Caco-2 (cell line): ENCODE measurements around the gene LLCFC1. TPM values are rescaled to one million over a fixed set of nuclear protein-coding genes. Genes with fewer than 3 reads are reported as not detected.

ENCODE experiments used
- BruUV-seq: library from RNA; stranded (reverse); fragments of 400-500 nt; replicated peaks from 2 replicates; lab custom pipeline; 2021; lab: Mats Ljungman, UMichigan
- CTCF ChIA-PET: fragments of 300-600 bp; sonication (Branson Sonifier 250); formaldehyde crosslinking; loops from one replicate; lab custom pipeline; 2022; ENCODE audit warnings: antibody characterized with exemption; lab: Charles Lee
- POLR2A ChIA-PET: fragments of 300-600 bp; sonication (Branson Sonifier 250); formaldehyde crosslinking; loops from one replicate; lab custom pipeline; 2022; ENCODE audit warnings: antibody characterized with exemption; lab: Charles Lee
- DNase-seq, 2 experiments: peaks; one replicate each; pipeline versions ENCODE4 v3.0.0 to v3.0.0-alpha.2; 2020 to 2022
- H3K27me3 ChIP-seq: replicated peaks from 2 replicates; pipeline ENCODE4 v1.6.0; 2011; ENCODE audit warnings: low read length; ENCODE audit not compliant: control insufficient read depth, insufficient read depth
- H3K36me3 ChIP-seq: 2 replicates; pipeline ENCODE4 v1.5.1; 2011; ENCODE audit warnings: low read length; ENCODE audit not compliant: control insufficient read depth, insufficient read depth
- H3K4me1 ChIP-seq: fragments of 250-450 bp; sonication (Bioruptor Pico); 2 replicates; pipeline ENCODE4 v1.5.1; 2020; ENCODE audit warnings: mild to moderate bottlenecking
- H3K4me3 ChIP-seq: 2 replicates; pipeline ENCODE4 v1.5.1; 2011; ENCODE audit warnings: low read depth, mild to moderate bottlenecking, control low read depth, low read length
- H3K9me3 ChIP-seq: fragments of 250-450 bp; sonication (Bioruptor Pico); 2 replicates; pipeline ENCODE4 v1.5.1; 2020; ENCODE audit warnings: mild to moderate bottlenecking, moderate library complexity
- H3K27ac Mint-ChIP-seq: one replicate; pipeline ENCODE4 v1.8.0; 2022; ENCODE audit warnings: mixed read lengths; ENCODE audit not compliant: unreplicated experiment
- H3K27me3 Mint-ChIP-seq: one replicate; pipeline ENCODE4 v1.8.0; 2022; ENCODE audit warnings: mixed read lengths; ENCODE audit not compliant: insufficient read depth, unreplicated experiment
- H3K36me3 Mint-ChIP-seq: one replicate; pipeline ENCODE4 v1.8.0; 2022; ENCODE audit warnings: mild to moderate bottlenecking, mixed read lengths; ENCODE audit not compliant: insufficient read depth, unreplicated experiment
- H3K4me1 Mint-ChIP-seq: one replicate; pipeline ENCODE4 v1.8.0; 2022; ENCODE audit warnings: low read depth, mixed read lengths; ENCODE audit not compliant: unreplicated experiment
- H3K4me3 Mint-ChIP-seq: one replicate; pipeline ENCODE4 v1.8.0; 2022; ENCODE audit warnings: mild to moderate bottlenecking, moderate library complexity, mixed read lengths; ENCODE audit not compliant: unreplicated experiment
- H3K9me3 Mint-ChIP-seq: one replicate; pipeline ENCODE4 v1.8.0; 2022; ENCODE audit warnings: mixed read lengths; ENCODE audit not compliant: unreplicated experiment
- intact Hi-C: fragments of 100-400 bp; cut with micrococcal nuclease; formaldehyde crosslinking; loops from one replicate; pipeline ENCODE4 v1.10.0; 2022; ENCODE audit not compliant: unreplicated experiment
- total RNA-seq: library from RNA; stranded (reverse); gene quantifications from 2 replicates; pipeline ENCODE4 v1.2.3, GENCODE V29; 2022
- TF ChIP-seq, protein P1 (sequence below), 2 experiments: fragments of 200-600 bp in 1 of 2; IDR thresholded peaks; 1 replicate in 1 of 2; 2 replicates in 1 of 2; pipeline versions ENCODE4 v1.5.1 to v1.8.0; 2011 to 2022; ENCODE audit warnings: antibody characterized with exemption in 1 of 2, control low read depth in 1 of 2, inconsistent platforms in 1 of 2, low read depth in 1 of 2, low read length in 1 of 2, mild to moderate bottlenecking in 1 of 2, moderate library complexity in 1 of 2; ENCODE audit not compliant: insufficient read depth in 1 of 2, severe bottlenecking in 1 of 2, unreplicated experiment in 1 of 2

LLCFC1 gene
- total RNA-seq, 1 experiment from 2014 or later = not detected

DNA sequence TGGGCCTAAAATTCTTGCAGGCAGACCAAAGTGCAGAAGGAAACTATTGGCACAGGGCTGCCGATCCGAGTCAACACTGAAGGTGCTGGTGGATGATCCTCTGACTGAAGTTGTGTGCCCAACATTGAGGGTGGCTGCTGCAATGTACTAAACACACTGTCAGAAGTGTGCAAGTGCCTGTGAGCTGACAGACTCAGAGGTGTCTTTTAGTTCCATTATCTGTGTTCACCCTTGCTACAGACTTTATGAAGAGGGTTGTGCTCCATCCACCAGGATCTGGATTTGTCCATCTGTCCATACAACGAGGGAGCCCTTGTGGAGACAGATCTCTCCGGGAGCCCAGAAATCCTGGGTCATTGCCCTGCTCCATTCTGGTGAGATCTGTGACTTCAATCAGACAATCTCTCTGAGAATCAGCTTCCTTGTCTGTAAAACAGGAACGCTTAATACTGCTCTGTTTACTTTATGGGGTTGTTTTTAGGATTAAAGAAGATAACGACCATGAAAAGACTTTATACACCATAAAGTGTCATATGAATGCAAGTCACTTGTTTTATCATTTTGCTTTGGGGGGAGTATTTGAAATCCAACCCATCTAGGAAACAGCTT, 44.2 kb upstream of the LLCFC1 start:
- ChIA-PET CTCF (interaction anchor here (0.7 to 1.4 kb wide), 3 partner anchors 14 to 55 kb away, joined by 3 to 4 read pairs (median 3); no protein-coding TSS in a partner anchor), POLR2A (interaction anchor here (0.5 kb wide), 1 partner anchor 475 kb away, joined by 3 read pairs; no protein-coding TSS in a partner anchor)

DNA sequence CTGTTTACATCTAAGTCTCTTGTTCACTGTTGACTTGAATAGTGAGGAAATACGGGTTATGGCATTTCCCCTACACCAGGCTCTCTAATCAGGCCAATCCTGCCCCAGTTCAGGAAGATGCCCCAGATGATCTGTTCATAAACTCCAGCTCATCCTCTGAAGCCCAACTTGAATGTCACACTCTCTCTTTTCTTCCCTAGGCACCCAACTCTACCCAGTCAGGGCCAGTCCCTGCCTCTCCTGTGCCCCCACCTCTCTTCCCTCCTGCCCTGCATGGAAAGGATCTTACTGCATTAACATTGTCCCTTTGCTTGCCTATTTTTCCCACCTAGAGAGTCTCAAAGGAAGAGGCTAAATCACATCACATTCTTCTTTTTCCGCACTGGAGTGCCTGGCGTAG, 43.1 kb upstream of the LLCFC1 start:
- ChIA-PET CTCF (no interaction called here), POLR2A (no interaction called here)
- H3K27me3 ChIP-seq = no peaks in the 10 kb centered on the region
- H3K4me3 Mint-ChIP-seq = no peak overlapping the region
- intact Hi-C loops = no loop called here
- H3K36me3 Mint-ChIP-seq = no peaks in the 10 kb centered on the region
- H3K27me3 Mint-ChIP-seq = no peaks in the 10 kb centered on the region
- DNase-seq = no peak
- peaks cover 47% of the 10 kb centered on the region for H3K4me1 ChIP-seq
- H3K27ac Mint-ChIP-seq = peak overlapping the region; percentile 9
- TF ChIP-seq, protein P1, sequence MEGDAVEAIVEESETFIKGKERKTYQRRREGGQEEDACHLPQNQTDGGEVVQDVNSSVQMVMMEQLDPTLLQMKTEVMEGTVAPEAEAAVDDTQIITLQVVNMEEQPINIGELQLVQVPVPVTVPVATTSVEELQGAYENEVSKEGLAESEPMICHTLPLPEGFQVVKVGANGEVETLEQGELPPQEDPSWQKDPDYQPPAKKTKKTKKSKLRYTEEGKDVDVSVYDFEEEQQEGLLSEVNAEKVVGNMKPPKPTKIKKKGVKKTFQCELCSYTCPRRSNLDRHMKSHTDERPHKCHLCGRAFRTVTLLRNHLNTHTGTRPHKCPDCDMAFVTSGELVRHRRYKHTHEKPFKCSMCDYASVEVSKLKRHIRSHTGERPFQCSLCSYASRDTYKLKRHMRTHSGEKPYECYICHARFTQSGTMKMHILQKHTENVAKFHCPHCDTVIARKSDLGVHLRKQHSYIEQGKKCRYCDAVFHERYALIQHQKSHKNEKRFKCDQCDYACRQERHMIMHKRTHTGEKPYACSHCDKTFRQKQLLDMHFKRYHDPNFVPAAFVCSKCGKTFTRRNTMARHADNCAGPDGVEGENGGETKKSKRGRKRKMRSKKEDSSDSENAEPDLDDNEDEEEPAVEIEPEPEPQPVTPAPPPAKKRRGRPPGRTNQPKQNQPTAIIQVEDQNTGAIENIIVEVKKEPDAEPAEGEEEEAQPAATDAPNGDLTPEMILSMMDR (IDR thresholded peaks at IDR 0.05; ENCODE audit: insufficient read depth in 1 of 2, low read depth in 1 of 2, low read length in 1 of 2, severe bottlenecking in 1 of 2, unreplicated experiment in 1 of 2) = no peak
- BruUV-seq = no TSS peak
- no peak overlapping the region for H3K4me3 ChIP-seq
- H3K9me3 Mint-ChIP-seq = peaks cover 2% of the 10 kb centered on the region
- no peaks in the 10 kb centered on the region for H3K36me3 ChIP-seq
- H3K9me3 ChIP-seq = no peaks in the 10 kb centered on the region
- H3K4me1 Mint-ChIP-seq = peaks cover 41% of the 10 kb centered on the region

More for the DNA sequence above, 44.2 kb upstream of the LLCFC1 start:
- intact Hi-C loops = no loop called here
- BruUV-seq = no TSS peak
- no peaks in the 10 kb centered on the region for H3K36me3 Mint-ChIP-seq
- H3K4me1 Mint-ChIP-seq = peaks cover 44% of the 10 kb centered on the region
- H3K27me3 Mint-ChIP-seq = no peaks in the 10 kb centered on the region
- Histone ChIP-seq H3K36me3 (no peaks in the 10 kb centered on the region), H3K9me3 (no peaks in the 10 kb centered on the region), H3K4me1 (peaks cover 42% of the 10 kb centered on the region), H3K4me3 (no peak overlapping the region), H3K27me3 (no peaks in the 10 kb centered on the region)
- H3K4me3 Mint-ChIP-seq = no peak overlapping the region
- DNase-seq = no peak
- no peak overlapping the region for H3K27ac Mint-ChIP-seq
- TF ChIP-seq, protein P1 (IDR thresholded peaks at IDR 0.05; ENCODE audit: insufficient read depth in 1 of 2, low read depth in 1 of 2, low read length in 1 of 2, severe bottlenecking in 1 of 2, unreplicated experiment in 1 of 2) = no peak
- peaks cover 10% of the 10 kb centered on the region for H3K9me3 Mint-ChIP-seq

DNA sequence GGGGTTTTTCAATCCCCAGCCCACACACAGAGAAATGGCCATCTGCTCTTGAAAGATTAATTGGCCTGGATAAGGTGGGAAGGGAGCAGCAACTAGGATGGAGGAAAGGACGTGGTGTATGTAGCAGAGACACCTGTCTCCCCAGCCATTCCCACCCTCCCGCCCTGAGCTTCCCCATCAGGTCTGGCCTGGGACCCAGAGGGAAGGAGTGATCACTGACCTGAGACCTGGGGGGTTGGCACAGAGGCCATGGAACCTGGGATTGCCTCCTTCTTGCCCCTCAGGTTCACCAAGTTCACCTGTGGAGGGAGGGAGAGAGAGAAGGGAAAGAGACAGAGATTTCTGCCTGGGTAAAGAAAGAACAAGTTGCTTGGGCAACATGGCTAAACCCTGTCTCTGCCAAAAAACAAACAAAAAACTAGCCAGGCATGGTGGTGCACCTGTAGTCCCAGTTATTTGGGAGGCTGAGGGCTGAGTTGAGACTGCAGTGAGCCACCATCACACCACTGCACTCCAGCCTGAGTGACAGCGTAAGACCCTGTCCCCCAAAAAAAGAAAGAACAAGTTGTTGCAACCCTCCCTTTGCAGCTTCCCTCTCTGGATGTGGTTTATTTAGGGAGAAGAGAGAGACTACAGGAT, 42.4 kb upstream of the LLCFC1 start:
- BruUV-seq = no TSS peak
- H3K27ac Mint-ChIP-seq = peak overlapping the region; percentile 16
- no peaks in the 10 kb centered on the region for H3K36me3 ChIP-seq

More for the DNA sequence above, 42.4 kb upstream of the LLCFC1 start:
- H3K36me3 Mint-ChIP-seq = no peaks in the 10 kb centered on the region
- no peak for DNase-seq
- Histone ChIP-seq H3K9me3 (no peaks in the 10 kb centered on the region), H3K4me1 (peaks cover 54% of the 10 kb centered on the region), H3K27me3 (no peaks in the 10 kb centered on the region), H3K4me3 (no peak overlapping the region)
- H3K27me3 Mint-ChIP-seq = no peaks in the 10 kb centered on the region
- H3K4me3 Mint-ChIP-seq = no peak overlapping the region
- CTCF ChIA-PET = no interaction called here
- H3K4me1 Mint-ChIP-seq = peaks cover 46% of the 10 kb centered on the region
- TF ChIP-seq, protein P1 (IDR thresholded peaks at IDR 0.05; ENCODE audit: insufficient read depth in 1 of 2, low read depth in 1 of 2, low read length in 1 of 2, severe bottlenecking in 1 of 2, unreplicated experiment in 1 of 2) = no peak
- POLR2A ChIA-PET = no interaction called here
- H3K9me3 Mint-ChIP-seq = no peaks in the 10 kb centered on the region
- intact Hi-C loops = no loop called here
